ENCODE results near the gene MYO7B.

The MYO7B gene

DNA sequence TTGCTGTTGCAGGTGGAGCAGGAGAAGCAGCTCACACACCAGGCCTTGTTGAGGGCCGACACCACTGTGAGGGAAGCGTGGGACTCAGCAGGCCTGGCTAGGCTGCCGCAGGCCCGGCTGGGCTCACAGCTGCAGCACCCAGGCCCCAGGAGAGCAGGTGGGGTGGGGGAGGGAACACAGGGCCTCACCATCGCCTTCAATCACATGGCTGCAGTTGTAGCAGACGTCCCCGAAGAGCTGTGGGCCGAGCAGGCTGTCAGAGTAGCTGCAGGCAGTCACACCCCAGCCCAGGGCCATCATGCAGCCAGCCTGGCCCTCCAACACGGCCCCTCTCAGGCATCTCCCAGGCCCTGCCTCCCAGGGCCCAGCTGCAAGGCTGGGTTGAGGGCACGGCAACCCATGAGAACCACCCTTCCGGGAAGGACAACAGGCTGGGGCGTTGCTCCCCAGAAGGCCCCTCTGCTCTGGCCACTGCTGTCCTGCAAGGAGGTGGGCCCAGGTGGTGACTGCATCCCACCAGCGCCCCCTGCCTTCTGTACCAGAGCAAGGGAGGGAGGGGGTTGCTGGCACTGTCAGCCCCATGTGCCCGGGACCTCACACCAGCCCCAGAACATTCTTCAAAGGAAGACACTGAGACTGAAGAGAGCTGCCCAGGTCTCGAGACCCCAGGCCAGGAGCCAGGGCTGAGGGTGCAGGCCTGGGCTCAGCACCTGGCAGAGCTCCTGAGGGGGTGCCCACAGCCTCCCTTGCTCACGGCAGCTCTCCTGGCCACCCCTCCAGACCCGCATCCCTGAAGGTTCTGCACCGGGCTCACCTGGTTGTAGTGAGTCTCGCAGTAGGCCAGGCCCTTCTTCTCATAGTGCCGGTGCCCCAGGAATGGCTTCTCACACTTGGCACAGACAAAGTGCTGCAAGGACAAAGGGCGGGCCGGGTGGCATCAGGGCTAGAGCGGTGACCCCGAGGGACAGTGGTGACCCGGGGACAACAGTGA, 104.9 kb downstream of the MYO7B start:
- no peak for DNase-seq

DNA sequence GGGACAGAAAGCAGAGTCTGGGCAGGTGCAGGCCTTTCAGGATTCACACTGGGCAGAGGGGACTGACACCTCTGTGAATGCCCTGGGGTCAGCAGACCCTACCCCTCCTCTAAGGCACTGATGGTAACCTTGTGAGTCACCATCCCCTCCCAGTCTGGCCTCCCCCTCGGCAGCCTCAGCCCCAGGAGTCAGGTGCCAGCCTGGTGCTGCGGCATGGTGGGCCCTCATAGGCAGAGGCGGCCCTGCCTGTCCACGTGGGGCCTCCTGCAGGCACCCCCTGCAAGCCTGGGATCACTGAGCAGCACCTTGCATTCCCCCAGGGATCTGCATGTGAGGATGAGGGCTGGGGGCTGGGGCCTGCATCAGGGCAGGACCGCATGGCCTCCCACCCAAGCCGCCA, 105.7 kb downstream of the MYO7B start:
- DNase-seq: no peak

GRCh38 chr2:127641846-127642507, 106.5 kb downstream of the MYO7B start:
- no peak for DNase-seq

DNA sequence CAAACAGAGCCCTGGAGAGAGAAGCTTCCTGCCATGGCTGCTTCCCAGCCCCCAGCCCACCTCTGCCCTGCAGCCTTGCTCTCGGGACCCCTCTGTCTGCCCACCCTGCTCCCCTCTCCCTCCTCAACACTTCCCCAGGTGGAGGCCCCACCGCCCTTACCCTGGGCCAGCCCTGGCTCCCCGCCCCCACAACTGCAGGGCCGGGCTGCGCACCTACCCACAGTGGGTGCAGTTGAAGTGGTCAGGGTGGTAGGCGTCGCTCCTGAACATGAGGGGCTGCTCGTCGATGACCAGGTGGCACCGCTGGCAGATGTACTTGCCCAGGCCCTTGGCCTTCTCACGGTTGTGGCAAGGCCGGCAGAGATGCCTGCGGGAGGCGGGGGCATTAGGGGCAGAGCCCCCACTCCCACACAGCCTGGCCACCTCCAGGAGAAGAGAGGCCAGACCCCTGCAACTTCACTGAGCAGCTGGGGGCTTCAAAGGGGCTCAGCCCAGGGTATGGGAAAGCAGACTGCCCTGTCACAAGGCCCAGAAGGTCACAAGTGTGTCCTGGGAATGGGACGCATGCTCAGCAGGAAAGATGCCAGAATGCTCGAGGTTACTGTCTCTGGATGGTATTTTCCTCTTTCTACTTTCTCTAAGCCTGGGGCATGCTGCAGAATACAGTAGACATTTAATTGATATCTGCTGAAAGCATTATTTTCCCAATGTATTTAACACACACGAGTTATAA, 107.4 kb downstream of the MYO7B start:
- DNase-seq: no peak

- no peak for DNase-seq
Observed at GRCh38 chr2:127643439-127644065, 108.1 kb downstream of the MYO7B start.

GRCh38 chr2:127644066-127645025, 108.9 kb downstream of the MYO7B start:
- DNase-seq: no peak

GRCh38 chr2:127645026-127645394, 109.5 kb downstream of the MYO7B start:
- no peak for DNase-seq

GRCh38 chr2:127645395-127646291, 110.2 kb downstream of the MYO7B start, which contains the start of gene GPR17:
TSS of gene GPR17 (plus strand) at chr2:127646153. CDS start at chr2:127650736, 4,583 bp downstream.
- DNase-seq: no peak

DNA sequence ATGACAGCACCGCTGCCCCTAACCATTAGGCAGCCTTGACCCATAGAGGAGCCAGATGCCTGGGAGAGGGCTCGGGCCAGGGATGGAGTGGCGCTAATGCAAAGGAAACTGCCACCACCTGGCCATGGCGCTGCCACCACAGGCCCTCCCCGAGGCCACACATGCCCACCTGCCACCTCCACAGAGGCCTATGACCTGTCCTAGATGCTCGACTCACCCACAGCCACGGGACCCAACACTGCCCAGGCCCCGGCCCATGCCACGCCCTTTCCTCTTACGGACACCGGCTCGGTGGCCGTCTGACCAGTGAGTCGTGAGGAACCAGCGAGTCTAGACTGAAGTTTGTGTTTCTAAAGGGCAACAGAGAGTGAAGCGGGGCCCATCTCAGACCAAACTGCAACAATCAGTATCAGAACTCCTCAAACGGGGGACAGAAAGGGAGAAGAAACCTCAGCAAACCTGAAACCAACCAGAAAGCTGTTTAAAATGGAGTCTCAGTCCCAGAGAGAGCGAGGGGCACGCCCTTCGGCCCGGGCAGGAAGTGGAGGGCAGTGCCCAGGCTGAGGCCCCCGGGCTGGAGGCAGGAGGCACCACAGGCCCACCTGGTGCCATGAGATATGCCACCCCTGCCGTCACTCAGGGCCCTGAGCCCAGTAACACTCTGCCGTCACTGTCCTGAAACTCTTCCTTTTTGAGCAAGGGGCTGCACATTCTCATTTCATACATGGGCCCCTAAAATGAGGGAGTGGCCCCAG, 111.2 kb downstream of the MYO7B start:
- no peak for DNase-seq

GRCh38 chr2:127647242-127648190, 112.0 kb downstream of the MYO7B start:
- no peak for DNase-seq

DNA sequence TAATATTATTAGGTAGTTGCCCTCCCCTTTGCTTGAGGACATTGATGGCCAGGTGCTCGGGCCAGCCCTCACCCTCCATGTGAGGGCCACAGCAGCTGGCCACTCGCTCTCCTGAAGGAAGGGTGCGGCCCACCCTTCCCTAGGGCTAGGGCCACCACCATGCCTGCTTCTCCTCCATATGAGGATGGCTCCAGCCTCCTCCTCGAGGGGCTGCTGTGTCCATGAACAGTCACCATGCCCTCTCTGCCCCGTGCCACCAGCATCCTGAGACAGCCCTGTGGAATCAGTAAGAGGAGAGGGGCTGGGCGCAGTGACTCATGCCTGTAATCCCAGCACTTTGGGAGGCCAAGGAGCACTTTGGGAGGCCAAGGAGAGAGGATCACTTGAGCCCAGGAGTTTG, 112.8 kb downstream of the MYO7B start:
- no peak for DNase-seq

DNA sequence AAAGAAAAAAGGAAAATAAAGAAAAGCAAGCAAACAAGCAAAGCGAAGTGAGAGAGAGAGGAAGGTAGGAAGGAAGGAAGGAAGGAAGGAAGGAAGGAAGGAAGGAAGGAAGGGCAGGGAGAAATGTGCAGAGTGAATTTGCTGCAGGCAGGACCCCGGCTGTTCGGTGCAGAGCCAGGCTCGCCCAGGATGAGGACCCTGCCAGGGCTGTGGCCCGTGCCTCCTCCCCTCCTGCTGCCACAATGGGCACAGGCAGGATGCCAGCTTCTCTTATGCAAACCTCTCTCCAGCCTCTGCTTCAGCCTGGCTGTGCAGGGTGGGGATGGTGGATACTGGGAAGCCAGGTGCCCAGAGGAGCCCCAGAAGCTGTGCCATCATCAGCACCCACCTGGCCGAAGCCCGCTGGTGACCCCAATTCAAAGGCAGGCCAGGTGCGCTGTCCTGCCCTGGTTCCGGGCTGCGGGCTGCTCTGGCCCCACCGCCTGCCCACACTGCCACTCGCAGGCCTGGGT, 113.7 kb downstream of the MYO7B start:
- DNase-seq: peak; percentile 28

DNA sequence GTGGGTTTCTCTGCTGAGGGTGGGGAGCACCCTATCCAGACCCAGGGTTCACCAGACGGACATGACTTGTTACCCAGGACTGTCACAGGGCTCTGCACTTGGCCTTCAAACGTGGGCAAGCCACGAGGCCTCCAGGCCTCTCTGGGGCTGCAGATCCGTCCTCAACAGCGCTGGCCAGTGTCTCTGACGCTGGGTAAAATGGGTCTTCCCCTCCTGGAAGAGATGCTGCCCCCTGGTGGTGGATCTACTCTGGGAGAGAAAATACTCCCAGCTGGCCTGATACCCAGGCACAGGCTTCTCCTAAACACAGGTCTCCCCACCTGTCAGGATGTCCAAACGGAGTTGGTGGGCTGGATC, 114.2 kb downstream of the MYO7B start:
- peak; percentile 74 for DNase-seq

GRCh38 chr2:127650041-127650784, 114.7 kb downstream of the MYO7B start:
- DNase-seq: peak; percentile 27

GRCh38 chr2:127650785-127651380, 115.4 kb downstream of the MYO7B start:
- peak; percentile 29 for DNase-seq

DNA sequence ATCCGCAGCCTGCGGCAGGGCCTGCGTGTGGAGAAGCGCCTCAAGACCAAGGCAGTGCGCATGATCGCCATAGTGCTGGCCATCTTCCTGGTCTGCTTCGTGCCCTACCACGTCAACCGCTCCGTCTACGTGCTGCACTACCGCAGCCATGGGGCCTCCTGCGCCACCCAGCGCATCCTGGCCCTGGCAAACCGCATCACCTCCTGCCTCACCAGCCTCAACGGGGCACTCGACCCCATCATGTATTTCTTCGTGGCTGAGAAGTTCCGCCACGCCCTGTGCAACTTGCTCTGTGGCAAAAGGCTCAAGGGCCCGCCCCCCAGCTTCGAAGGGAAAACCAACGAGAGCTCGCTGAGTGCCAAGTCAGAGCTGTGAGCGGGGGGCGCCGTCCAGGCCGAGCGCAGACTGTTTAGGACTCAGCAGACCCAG, 115.9 kb downstream of the MYO7B start:
- DNase-seq: peak; percentile 13

DNA sequence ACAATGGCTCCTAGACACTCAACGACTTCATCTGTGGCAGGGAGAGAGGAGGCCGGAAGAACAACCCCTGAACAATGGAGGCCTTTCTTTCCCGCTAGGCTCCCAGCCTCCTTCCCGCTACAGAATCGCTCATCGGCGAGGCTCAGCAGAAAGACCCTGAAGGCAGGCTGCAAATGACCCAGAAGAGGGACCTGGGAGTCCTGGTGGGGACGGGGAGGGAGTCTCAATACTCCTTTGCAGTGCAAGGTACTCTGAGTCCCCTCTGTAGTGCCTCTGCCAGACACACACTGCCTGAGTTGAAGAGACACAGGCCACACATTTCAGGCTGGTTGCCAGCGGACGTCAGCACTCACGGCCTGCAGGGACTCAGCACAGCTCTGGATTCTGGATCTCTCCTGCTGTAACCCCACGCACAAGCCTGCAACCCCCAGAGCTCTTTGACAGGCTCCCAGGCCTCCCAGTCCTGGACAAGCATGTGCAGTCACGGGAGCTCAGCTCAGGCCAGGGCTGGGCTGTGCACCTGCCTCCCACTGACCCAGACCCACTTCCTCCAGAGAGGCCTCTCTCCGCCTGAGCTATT, 116.6 kb downstream of the MYO7B start:
- DNase-seq: peak; percentile 79
